ENCODE measurements around the gene INHBC. TPM values are rescaled to one million over a fixed set of nuclear protein-coding genes. Genes with fewer than 3 reads are reported as not detected.

Gene INHBC
- total RNA-seq, 1 experiment from 2014 or later, result not detected

GRCh38 chr12:57467212-57467874 is 32.8 kb downstream of the INHBC start:
- no peak for ATAC-seq
- CTCF ChIA-PET, result no interaction called here
- H3K27me3 ChIP-seq (ENCODE audit: low read length), result peaks cover 60% of the 10 kb centered on the region

GRCh38 chr12:57467915-57468314 is 33.3 kb downstream of the INHBC start:
- Histone ChIP-seq H3K27me3 (ENCODE audit: low read length) (peaks cover 66% of the 10 kb centered on the region), H3F3A (ENCODE audit: low read length, unreplicated experiment) (no peaks in the 10 kb centered on the region), H4K20me1 (ENCODE audit: low read length) (no peaks in the 10 kb centered on the region), H2AFZ (ENCODE audit: low read length) (no peak overlapping the region), H3K9me3 (ENCODE audit: low read length) (no peaks in the 10 kb centered on the region), H3K36me3 (ENCODE audit: low read depth, low read length) (no peaks in the 10 kb centered on the region), H3K9me2 (replicated peaks; ENCODE audit: low read length) (no peaks in the 10 kb centered on the region), H3K27ac (ENCODE audit: low read length) (no peak overlapping the region), H3K79me2 (ENCODE audit: low read length) (no peaks in the 10 kb centered on the region), H3K4me1 (ENCODE audit: insufficient read depth, low read length) (no peaks in the 10 kb centered on the region), H3K4me3 (ENCODE audit: low read length) (no peak overlapping the region), H3K4me2 (ENCODE audit: low read length) (no peak overlapping the region), H3K9ac (ENCODE audit: low read length) (no peak overlapping the region)
- ATAC-seq, result no peak
- no TSS peak for BruUV-seq (replicated peaks)
- no peak for DNase-seq
- TF ChIP-seq EZH2 (IDR thresholded peaks at IDR 0.05; ENCODE audit: low read length, unreplicated experiment) (no peak), CTCF (conservative IDR thresholded peaks at IDR 0.05; ENCODE audit: low read depth, low read length) (no peak), EZH2phosphoT487 (IDR thresholded peaks at IDR 0.05; ENCODE audit: borderline replicate concordance, low read length) (no peak)
- intact Hi-C loops (cut with micrococcal nuclease), result no loop called here
- ChIA-PET CTCF (no interaction called here), POLR2A (ENCODE audit: unreplicated experiment) (no interaction called here)

More at GRCh38 chr12:57467212-57467874, 32.8 kb downstream of the INHBC start:
- H3K9ac ChIP-seq (ENCODE audit: low read length), result no peak overlapping the region
- no peaks in the 10 kb centered on the region for H3F3A ChIP-seq (ENCODE audit: low read length, unreplicated experiment)
- no peaks in the 10 kb centered on the region for H3K4me1 ChIP-seq (ENCODE audit: insufficient read depth, low read length)
- intact Hi-C loops (cut with micrococcal nuclease), result no loop called here
- H3K9me2 ChIP-seq (replicated peaks; ENCODE audit: low read length), result no peaks in the 10 kb centered on the region
- no peak overlapping the region for H3K4me2 ChIP-seq (ENCODE audit: low read length)
- no peak overlapping the region for H3K27ac ChIP-seq (ENCODE audit: low read length)
- H4K20me1 ChIP-seq (ENCODE audit: low read length), result no peaks in the 10 kb centered on the region
- H3K79me2 ChIP-seq (ENCODE audit: low read length), result no peaks in the 10 kb centered on the region
- no TSS peak for BruUV-seq (replicated peaks)
- POLR2A ChIA-PET (ENCODE audit: unreplicated experiment), result no interaction called here
- no peaks in the 10 kb centered on the region for H3K36me3 ChIP-seq (ENCODE audit: low read depth, low read length)
- H3K4me3 ChIP-seq (ENCODE audit: low read length), result no peak overlapping the region
- TF ChIP-seq EZH2 (IDR thresholded peaks at IDR 0.05; ENCODE audit: low read length, unreplicated experiment), result no peak
- TF ChIP-seq CTCF (conservative IDR thresholded peaks at IDR 0.05; ENCODE audit: low read depth, low read length), result no peak
- TF ChIP-seq EZH2phosphoT487 (IDR thresholded peaks at IDR 0.05; ENCODE audit: borderline replicate concordance, low read length), result no peak
- no peak for DNase-seq
- no peaks in the 10 kb centered on the region for H3K9me3 ChIP-seq (ENCODE audit: low read length)
- H2AFZ ChIP-seq (ENCODE audit: low read length), result no peak overlapping the region

All from PC-3 (cell line).